ENCODE data around the gene RHBDL2. TPM values are rescaled to one million over a fixed set of nuclear protein-coding genes. Genes with fewer than 3 reads are reported as not detected.
"Not testable (repeated sequence)": the region's sequence is repeated elsewhere in the genome, so short reads cannot be mapped to it uniquely, and the experiment has no call there.

RHBDL2 gene
- total RNA-seq, 1 experiment from 2014 or later: 0.30 TPM

GRCh38 chr1:38917337-38917736 lies 24.3 kb downstream of the RHBDL2 start:
- POLR2A ChIA-PET: no interaction called here
- intact Hi-C loops (cut with micrococcal nuclease): no loop called here
- no peak overlapping the region for H3K27ac Mint-ChIP-seq (ENCODE audit: low read depth, unreplicated experiment)
- no peak for DNase-seq (ENCODE audit: unreplicated experiment)
- no peaks in the 10 kb centered on the region for H3K9me3 Mint-ChIP-seq (ENCODE audit: unreplicated experiment)
- H3K4me3 Mint-ChIP-seq (ENCODE audit: unreplicated experiment): no peak overlapping the region
- H3K27me3 Mint-ChIP-seq (ENCODE audit: insufficient read depth, unreplicated experiment): no peaks in the 10 kb centered on the region
- no peak for TF ChIP-seq CTCF (IDR thresholded peaks at IDR 0.05; ENCODE audit: unreplicated experiment)
- no peaks in the 10 kb centered on the region for H3K4me1 Mint-ChIP-seq (ENCODE audit: insufficient read depth, unreplicated experiment)
- CTCF ChIA-PET: interaction anchor here (0.6 kb wide), 1 partner anchor 293 kb away, joined by 3 read pairs; no protein-coding TSS in a partner anchor
- BruUV-seq (replicated peaks): no TSS peak
- no peaks in the 10 kb centered on the region for H3K36me3 Mint-ChIP-seq (ENCODE audit: insufficient read depth, unreplicated experiment)

- Mint-ChIP-seq H3K27ac (ENCODE audit: low read depth, unreplicated experiment) (no peak overlapping the region), H3K9me3 (ENCODE audit: unreplicated experiment) (no peaks in the 10 kb centered on the region), H3K4me3 (ENCODE audit: unreplicated experiment) (no peak overlapping the region), H3K4me1 (ENCODE audit: insufficient read depth, unreplicated experiment) (no peaks in the 10 kb centered on the region), H3K36me3 (ENCODE audit: insufficient read depth, unreplicated experiment) (no peaks in the 10 kb centered on the region), H3K27me3 (ENCODE audit: insufficient read depth, unreplicated experiment) (no peaks in the 10 kb centered on the region)
- no TSS peak for BruUV-seq (replicated peaks)
- ChIA-PET POLR2A (interaction anchor here (0.9 kb wide), 1 partner anchor 111 kb away, joined by 3 read pairs; no protein-coding TSS in a partner anchor), CTCF (no interaction called here)
- intact Hi-C loops (cut with micrococcal nuclease): no loop called here
- no peak for DNase-seq (ENCODE audit: unreplicated experiment)
- TF ChIP-seq CTCF (IDR thresholded peaks at IDR 0.05; ENCODE audit: unreplicated experiment): no peak
These were observed 26.2 kb downstream of the RHBDL2 start for GRCh38 chr1:38915352-38915948.

- POLR2A ChIA-PET; H3K4me1 Mint-ChIP-seq (ENCODE audit: insufficient read depth, unreplicated experiment); H3K36me3 Mint-ChIP-seq (ENCODE audit: insufficient read depth, unreplicated experiment); H3K27ac Mint-ChIP-seq (ENCODE audit: low read depth, unreplicated experiment); DNase-seq (ENCODE audit: unreplicated experiment); H3K9me3 Mint-ChIP-seq (ENCODE audit: unreplicated experiment); H3K27me3 Mint-ChIP-seq (ENCODE audit: insufficient read depth, unreplicated experiment); CTCF ChIA-PET; BruUV-seq (replicated peaks); H3K4me3 Mint-ChIP-seq (ENCODE audit: unreplicated experiment); intact Hi-C loops (cut with micrococcal nuclease): not testable (repeated sequence)
These were observed 26.7 kb downstream of the RHBDL2 start for GRCh38 chr1:38914908-38915307.

- Mint-ChIP-seq H3K27me3 (ENCODE audit: insufficient read depth, unreplicated experiment) (no peaks in the 10 kb centered on the region), H3K36me3 (ENCODE audit: insufficient read depth, unreplicated experiment) (no peaks in the 10 kb centered on the region), H3K9me3 (ENCODE audit: unreplicated experiment) (no peaks in the 10 kb centered on the region), H3K27ac (ENCODE audit: low read depth, unreplicated experiment) (peak overlapping the region; percentile 9), H3K4me1 (ENCODE audit: insufficient read depth, unreplicated experiment) (no peaks in the 10 kb centered on the region), H3K4me3 (ENCODE audit: unreplicated experiment) (no peak overlapping the region)
- POLR2A ChIA-PET: no interaction called here
- TF ChIP-seq CTCF (IDR thresholded peaks at IDR 0.05; ENCODE audit: unreplicated experiment): no peak
- intact Hi-C loops (cut with micrococcal nuclease): no loop called here
- CTCF ChIA-PET: no interaction called here
- no peak for DNase-seq (ENCODE audit: unreplicated experiment)
- no TSS peak for BruUV-seq (replicated peaks)
These were observed 32.8 kb downstream of the RHBDL2 start for GRCh38 chr1:38908821-38909220.

GRCh38 chr1:38905985-38906384 lies 35.6 kb downstream of the RHBDL2 start:
- ChIA-PET POLR2A (no interaction called here), CTCF (interaction anchor here (0.6 kb wide), 1 partner anchor 1415 kb away, joined by 3 read pairs; no protein-coding TSS in a partner anchor)
- Mint-ChIP-seq H3K4me3 (ENCODE audit: unreplicated experiment) (no peak overlapping the region), H3K27me3 (ENCODE audit: insufficient read depth, unreplicated experiment) (no peaks in the 10 kb centered on the region), H3K9me3 (ENCODE audit: unreplicated experiment) (no peaks in the 10 kb centered on the region), H3K27ac (ENCODE audit: low read depth, unreplicated experiment) (no peak overlapping the region), H3K36me3 (ENCODE audit: insufficient read depth, unreplicated experiment) (no peaks in the 10 kb centered on the region), H3K4me1 (ENCODE audit: insufficient read depth, unreplicated experiment) (no peaks in the 10 kb centered on the region)
- BruUV-seq (replicated peaks): no TSS peak
- TF ChIP-seq CTCF (IDR thresholded peaks at IDR 0.05; ENCODE audit: unreplicated experiment): no peak
- DNase-seq (ENCODE audit: unreplicated experiment): no peak
- intact Hi-C loops (cut with micrococcal nuclease): no loop called here
